ENCODE results near the gene PRSS27. TPM values are rescaled to one million over a fixed set of nuclear protein-coding genes. Genes with fewer than 3 reads are reported as not detected.

The PRSS27 gene
- total RNA-seq, 3 donors from 2014 or later = 0.29 TPM; not detected in 2

DNA sequence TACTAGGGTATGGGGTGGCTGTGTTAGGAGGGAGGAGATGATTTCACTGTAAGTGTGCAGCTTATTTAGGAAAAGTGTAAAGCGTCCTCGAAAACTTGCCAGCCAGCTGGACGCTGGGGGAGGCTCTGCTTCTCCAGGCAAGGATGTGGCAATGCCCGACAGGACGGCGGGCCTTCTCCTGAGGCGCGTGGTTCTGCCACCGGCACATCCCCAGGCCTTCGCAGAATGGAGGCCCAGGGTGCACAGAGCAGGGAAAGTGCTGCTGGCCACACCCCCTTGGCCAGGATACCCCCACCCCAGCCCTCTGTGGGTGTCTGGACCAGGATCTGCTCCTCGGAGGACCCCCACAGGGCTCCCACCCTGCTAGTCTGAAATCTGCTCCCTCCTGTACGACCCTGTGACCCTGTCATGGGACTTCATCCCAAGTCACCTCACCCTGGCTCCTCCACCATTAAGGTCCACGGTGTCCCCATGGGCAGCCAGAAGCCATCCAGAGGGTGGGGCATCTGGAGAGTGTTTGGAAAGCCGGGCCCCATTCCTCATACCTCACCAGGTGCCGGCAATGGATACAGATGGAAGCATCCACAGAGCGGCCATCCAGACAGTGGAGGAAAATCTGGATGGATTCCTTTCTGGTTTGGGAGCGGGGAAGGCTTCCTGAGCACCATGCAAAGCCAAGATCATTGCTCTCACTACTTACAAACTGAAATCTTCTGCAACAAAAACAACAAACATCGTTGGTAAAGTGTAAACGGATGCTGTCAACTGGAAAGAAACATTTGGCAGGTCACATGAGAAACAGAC is 23.2 kb upstream of the PRSS27 start:
- TF ChIP-seq, protein P1, sequence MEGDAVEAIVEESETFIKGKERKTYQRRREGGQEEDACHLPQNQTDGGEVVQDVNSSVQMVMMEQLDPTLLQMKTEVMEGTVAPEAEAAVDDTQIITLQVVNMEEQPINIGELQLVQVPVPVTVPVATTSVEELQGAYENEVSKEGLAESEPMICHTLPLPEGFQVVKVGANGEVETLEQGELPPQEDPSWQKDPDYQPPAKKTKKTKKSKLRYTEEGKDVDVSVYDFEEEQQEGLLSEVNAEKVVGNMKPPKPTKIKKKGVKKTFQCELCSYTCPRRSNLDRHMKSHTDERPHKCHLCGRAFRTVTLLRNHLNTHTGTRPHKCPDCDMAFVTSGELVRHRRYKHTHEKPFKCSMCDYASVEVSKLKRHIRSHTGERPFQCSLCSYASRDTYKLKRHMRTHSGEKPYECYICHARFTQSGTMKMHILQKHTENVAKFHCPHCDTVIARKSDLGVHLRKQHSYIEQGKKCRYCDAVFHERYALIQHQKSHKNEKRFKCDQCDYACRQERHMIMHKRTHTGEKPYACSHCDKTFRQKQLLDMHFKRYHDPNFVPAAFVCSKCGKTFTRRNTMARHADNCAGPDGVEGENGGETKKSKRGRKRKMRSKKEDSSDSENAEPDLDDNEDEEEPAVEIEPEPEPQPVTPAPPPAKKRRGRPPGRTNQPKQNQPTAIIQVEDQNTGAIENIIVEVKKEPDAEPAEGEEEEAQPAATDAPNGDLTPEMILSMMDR (IDR thresholded peaks at IDR 0.05) = no peak
- TF ChIP-seq POLR2AphosphoS5 (IDR thresholded peaks at IDR 0.05) = no peak
- no peak for TF ChIP-seq POLR2A (IDR thresholded peaks at IDR 0.05)
- H3K4me3 ChIP-seq = no peak overlapping the region
- intact Hi-C loops (cut with DNase I; ENCODE audit: low total_unique reads) = no loop called here
- H3K4me1 ChIP-seq = no peaks in the 10 kb centered on the region
- no peak overlapping the region for H3K27ac ChIP-seq
- H3K36me3 ChIP-seq = no peaks in the 10 kb centered on the region
- H3K27me3 ChIP-seq = no peaks in the 10 kb centered on the region
- no peaks in the 10 kb centered on the region for H3K9me3 ChIP-seq
- no peak for DNase-seq (ENCODE audit: low spot score in 2 of 2)

DNA sequence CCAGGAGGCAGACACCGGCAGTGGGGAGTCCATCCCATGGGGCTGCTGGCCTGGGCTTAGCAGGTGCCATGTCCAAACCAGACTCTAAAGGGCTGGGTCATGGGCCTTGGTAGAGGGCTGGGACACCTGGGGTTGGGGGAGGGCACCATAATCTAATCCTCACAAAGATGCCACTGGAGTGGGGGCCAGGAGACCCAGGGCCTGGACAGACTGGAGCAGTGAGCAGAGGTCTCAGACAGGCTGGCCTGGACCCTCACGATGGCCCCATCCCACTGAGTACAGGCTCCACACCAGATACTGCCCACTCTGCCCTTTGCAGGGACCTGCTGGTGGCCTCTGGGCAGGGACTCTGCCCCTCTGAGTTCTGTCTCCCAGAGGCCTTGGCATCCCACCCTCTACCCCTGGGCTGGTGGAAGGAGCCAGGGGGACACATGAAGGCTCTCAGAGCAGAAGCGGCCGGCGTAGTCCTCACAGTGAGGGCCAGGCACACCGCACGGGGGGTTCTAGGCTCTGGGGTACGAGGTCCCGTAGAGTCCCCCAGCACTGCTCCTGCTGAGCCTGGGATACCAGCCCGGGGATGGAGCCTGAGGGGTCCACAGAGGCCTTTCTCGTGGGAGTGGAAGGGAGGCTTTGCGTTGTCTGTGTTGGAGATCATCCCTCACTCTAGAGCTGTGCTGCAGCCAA is 22.4 kb upstream of the PRSS27 start:
- no peak for DNase-seq (ENCODE audit: low spot score in 2 of 2)
- Histone ChIP-seq H3K4me1 (no peaks in the 10 kb centered on the region), H3K4me3 (no peak overlapping the region), H3K27ac (no peak overlapping the region), H3K36me3 (no peaks in the 10 kb centered on the region), H3K27me3 (no peaks in the 10 kb centered on the region), H3K9me3 (no peaks in the 10 kb centered on the region)
- TF ChIP-seq POLR2AphosphoS5 (IDR thresholded peaks at IDR 0.05) (no peak), POLR2A (IDR thresholded peaks at IDR 0.05) (no peak)
- TF ChIP-seq, protein P1 (IDR thresholded peaks at IDR 0.05) = no peak
- intact Hi-C loops (cut with DNase I; ENCODE audit: low total_unique reads) = no loop called here

DNA sequence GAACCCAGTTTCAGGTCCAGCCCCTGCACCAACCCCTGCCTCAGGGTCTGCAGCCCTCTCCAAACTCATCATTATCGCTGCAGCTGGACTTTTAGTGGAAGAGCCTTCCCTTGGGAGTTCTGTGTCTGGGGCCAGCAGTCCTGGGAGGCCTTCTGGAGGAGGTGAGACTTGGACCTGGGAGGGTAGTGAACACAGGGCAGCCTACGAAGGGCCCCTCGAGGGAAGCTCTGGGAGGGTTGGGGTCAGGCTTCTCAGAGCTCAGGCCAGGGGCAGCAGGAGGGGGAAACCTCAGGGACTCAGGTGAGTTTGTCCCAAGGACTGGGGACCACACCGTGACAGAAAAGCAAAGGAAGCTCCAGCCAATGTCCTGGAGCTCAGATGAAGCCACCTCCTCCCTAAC is 21.1 kb upstream of the PRSS27 start:
- Histone ChIP-seq H3K9me3 (no peaks in the 10 kb centered on the region), H3K36me3 (no peaks in the 10 kb centered on the region), H3K4me3 (no peak overlapping the region), H3K27me3 (no peaks in the 10 kb centered on the region), H3K27ac (no peak overlapping the region), H3K4me1 (no peaks in the 10 kb centered on the region)
- DNase-seq (ENCODE audit: low spot score in 2 of 2) = no peak
- intact Hi-C loops (cut with DNase I; ENCODE audit: low total_unique reads) = no loop called here
- TF ChIP-seq POLR2A (IDR thresholded peaks at IDR 0.05) (no peak), POLR2AphosphoS5 (IDR thresholded peaks at IDR 0.05) (no peak)
- TF ChIP-seq, protein P1 (IDR thresholded peaks at IDR 0.05) = no peak

DNA sequence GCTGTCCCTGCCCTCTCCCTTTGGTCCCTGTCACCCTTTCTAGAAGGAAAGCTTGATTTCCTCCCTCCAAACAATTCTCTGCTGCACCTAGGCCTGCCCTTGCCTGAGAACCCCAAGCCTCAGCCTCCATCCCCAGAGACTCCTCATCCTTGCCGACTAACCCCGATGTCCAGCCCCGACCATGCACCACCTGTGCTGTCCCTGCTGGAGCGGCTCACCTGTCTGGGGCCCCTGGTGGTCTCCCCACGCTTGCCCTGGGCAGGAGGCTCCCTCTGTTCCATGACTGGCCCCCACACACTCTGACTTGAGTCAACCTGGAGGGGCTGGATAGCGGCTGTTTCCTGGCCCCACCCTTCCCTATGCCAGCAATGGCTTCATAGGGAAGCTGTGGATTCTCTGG is 20.5 kb upstream of the PRSS27 start:
- intact Hi-C loops (cut with DNase I; ENCODE audit: low total_unique reads) = no loop called here
- no peak for TF ChIP-seq POLR2A (IDR thresholded peaks at IDR 0.05)
- no peak for TF ChIP-seq POLR2AphosphoS5 (IDR thresholded peaks at IDR 0.05)
- no peak overlapping the region for H3K4me3 ChIP-seq
- no peak for DNase-seq (ENCODE audit: low spot score in 2 of 2)
- H3K9me3 ChIP-seq = no peaks in the 10 kb centered on the region
- H3K36me3 ChIP-seq = no peaks in the 10 kb centered on the region
- H3K4me1 ChIP-seq = no peaks in the 10 kb centered on the region
- no peak overlapping the region for H3K27ac ChIP-seq
- H3K27me3 ChIP-seq = no peaks in the 10 kb centered on the region

DNA sequence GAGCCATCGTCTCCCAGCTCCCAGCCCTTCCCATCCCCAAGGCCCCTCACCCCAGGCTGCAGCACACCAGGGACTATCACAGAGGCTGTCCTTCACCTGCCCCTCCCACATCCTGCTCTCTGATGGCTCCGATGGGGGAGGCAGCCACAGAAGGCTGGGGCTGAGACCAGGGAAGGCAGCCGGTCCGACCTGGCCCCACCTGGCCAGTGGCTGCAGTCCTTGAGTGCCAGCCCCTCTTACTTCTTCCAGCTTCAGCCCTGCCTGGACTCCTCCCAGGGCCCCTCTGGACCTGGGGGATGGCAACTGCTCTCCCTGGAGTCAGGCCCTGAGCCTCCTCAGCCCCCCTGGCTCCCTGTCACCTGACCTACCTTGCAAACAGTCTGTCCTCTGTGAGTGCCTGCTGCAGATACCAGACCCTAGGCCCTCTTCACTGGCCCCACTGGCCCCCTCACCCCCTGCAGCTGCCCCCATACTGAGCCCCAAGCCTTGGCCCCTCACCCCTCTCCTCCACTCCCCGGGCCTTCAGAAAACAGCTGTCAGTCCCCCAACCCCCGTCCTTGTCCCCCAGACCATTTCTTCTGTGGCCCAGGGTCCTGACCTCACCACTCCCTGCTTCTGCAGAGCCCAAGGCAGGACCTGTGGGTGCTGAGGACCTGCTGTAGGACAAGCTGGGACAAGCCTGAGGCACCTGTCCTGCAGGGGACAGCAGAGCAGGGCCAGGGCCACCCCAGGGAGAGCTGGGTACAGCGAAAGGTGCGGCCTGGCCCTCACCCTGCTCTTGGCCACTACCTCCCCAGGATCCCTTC is 19.8 kb upstream of the PRSS27 start:
- no peak for DNase-seq (ENCODE audit: low spot score in 2 of 2)
- intact Hi-C loops (cut with DNase I; ENCODE audit: low total_unique reads) = no loop called here

More for the DNA sequence above, 19.8 kb upstream of the PRSS27 start:
- no peaks in the 10 kb centered on the region for H3K36me3 ChIP-seq
- no peaks in the 10 kb centered on the region for H3K9me3 ChIP-seq
- no peak overlapping the region for H3K4me3 ChIP-seq
- H3K27me3 ChIP-seq = no peaks in the 10 kb centered on the region
- TF ChIP-seq POLR2A (IDR thresholded peaks at IDR 0.05) = no peak
- TF ChIP-seq, protein P1 (IDR thresholded peaks at IDR 0.05) = no peak
- H3K4me1 ChIP-seq = no peaks in the 10 kb centered on the region
- no peak overlapping the region for H3K27ac ChIP-seq
